Tibial artery (tissue), 4 donors: Measurements from ENCODE around the gene NPHP4.

Source experiments
- DNase-seq, 2 donors: peaks; one replicate each; pipeline ENCODE4 v3.0.0-alpha.2; 2019
- H3K27ac ChIP-seq, 2 donors: fragments of 200-600 bp; sonication (generic) in 1 of 2; 1 replicate in 1 of 2; 2 replicates in 1 of 2; pipeline ENCODE4 v1.5.1; 2018 to 2019; ENCODE audit warnings: mild to moderate bottlenecking in 1 of 2
- H3K27me3 ChIP-seq, 2 donors: fragments of 200-600 bp; sonication (generic) in 1 of 2; one replicate each; pipeline versions ENCODE4 v1.5.1 to v1.6.0; 2016 to 2019
- H3K36me3 ChIP-seq, 3 donors: fragments of 200-600 bp; sonication (generic) in 2 of 3; one replicate each; pipeline ENCODE4 v1.5.1; 2016 to 2019; ENCODE audit warnings: mild to moderate bottlenecking in 2 of 3
- H3K4me1 ChIP-seq, 4 donors: fragments of 200-600 bp; sonication (generic) in 2 of 4; 1 replicate in 3 of 4; 2 replicates in 1 of 4; pipeline ENCODE4 v1.5.1; 2016 to 2019
- H3K4me3 ChIP-seq, 2 donors: fragments of 200-600 bp; sonication (generic) in 1 of 2; 1 replicate in 1 of 2; 2 replicates in 1 of 2; pipeline ENCODE4 v1.5.1; 2018 to 2019; ENCODE audit warnings: mild to moderate bottlenecking in 2 of 2
- H3K9me3 ChIP-seq, 3 donors: fragments of 200-600 bp; sonication (generic) in 1 of 3; one replicate each; pipeline ENCODE4 v1.5.1; 2016 to 2019
- intact Hi-C: fragments of 100-400 bp; cut with DNase I; formaldehyde crosslinking; loops from one replicate; pipeline ENCODE4 v1.15.0; 2023; ENCODE audit warnings: low total_unique reads
- TF ChIP-seq, protein P1 (sequence below), 2 experiments: fragments of 200-600 bp in 1 of 2; fragments of 450-650 bp in 1 of 2; IDR thresholded peaks; one replicate each; pipeline ENCODE4 v1.5.1; 2017 to 2019; ENCODE audit warnings: antibody characterized with exemption in 2 of 2, mild to moderate bottlenecking in 1 of 2, moderate library complexity in 1 of 2

The NPHP4 gene

GRCh38 chr1:5837976-5838653 is 154.1 kb downstream of the NPHP4 start:
- Histone ChIP-seq H3K27me3 (peaks cover 0 to 31% of the 10 kb centered on the region in 2 donors), H3K4me3 (no peak overlapping the region), H3K27ac (no peak overlapping the region), H3K36me3 (no peaks in the 10 kb centered on the region), H3K4me1 (no peaks in the 10 kb centered on the region), H3K9me3 (no peaks in the 10 kb centered on the region)
- DNase-seq, result no peak
- intact Hi-C loops, result no loop called here
- TF ChIP-seq, protein P1, sequence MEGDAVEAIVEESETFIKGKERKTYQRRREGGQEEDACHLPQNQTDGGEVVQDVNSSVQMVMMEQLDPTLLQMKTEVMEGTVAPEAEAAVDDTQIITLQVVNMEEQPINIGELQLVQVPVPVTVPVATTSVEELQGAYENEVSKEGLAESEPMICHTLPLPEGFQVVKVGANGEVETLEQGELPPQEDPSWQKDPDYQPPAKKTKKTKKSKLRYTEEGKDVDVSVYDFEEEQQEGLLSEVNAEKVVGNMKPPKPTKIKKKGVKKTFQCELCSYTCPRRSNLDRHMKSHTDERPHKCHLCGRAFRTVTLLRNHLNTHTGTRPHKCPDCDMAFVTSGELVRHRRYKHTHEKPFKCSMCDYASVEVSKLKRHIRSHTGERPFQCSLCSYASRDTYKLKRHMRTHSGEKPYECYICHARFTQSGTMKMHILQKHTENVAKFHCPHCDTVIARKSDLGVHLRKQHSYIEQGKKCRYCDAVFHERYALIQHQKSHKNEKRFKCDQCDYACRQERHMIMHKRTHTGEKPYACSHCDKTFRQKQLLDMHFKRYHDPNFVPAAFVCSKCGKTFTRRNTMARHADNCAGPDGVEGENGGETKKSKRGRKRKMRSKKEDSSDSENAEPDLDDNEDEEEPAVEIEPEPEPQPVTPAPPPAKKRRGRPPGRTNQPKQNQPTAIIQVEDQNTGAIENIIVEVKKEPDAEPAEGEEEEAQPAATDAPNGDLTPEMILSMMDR (IDR thresholded peaks at IDR 0.05), result no peak

- intact Hi-C loops, result no loop called here
Measured at GRCh38 chr1:5836776-5837440, 155.3 kb downstream of the NPHP4 start.

DNA sequence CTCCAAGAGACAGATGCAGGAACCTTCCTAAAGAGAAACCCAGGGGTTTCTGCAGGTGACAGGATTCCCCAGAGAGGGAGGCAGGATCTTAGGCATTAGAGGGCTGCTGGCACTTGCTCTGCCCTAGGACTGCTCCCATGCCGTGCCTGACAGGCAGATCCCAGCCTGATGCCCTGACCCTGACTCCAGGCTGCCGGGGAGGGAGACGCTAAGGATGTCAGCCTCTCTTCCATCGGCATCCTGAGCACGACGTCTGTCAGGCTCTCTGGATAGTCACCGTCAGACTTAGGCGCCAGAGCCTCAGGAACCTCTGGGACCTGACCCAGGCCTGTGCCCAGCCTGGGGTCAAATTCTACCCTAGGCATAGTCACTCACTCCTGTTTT is 157.1 kb downstream of the NPHP4 start:
- H3K27ac ChIP-seq, result no peak overlapping the region
- no peak for DNase-seq
- no peaks in the 10 kb centered on the region for H3K9me3 ChIP-seq
- H3K36me3 ChIP-seq, result no peaks in the 10 kb centered on the region
- no peak overlapping the region for H3K4me3 ChIP-seq
- TF ChIP-seq, protein P1 (IDR thresholded peaks at IDR 0.05), result no peak
- peaks cover 0 to 45% of the 10 kb centered on the region in 2 donors for H3K27me3 ChIP-seq
- no peaks in the 10 kb centered on the region for H3K4me1 ChIP-seq
- intact Hi-C loops, result no loop called here

More at GRCh38 chr1:5836776-5837440, 155.3 kb downstream of the NPHP4 start:
- no peak for DNase-seq
- no peaks in the 10 kb centered on the region for H3K4me1 ChIP-seq
- H3K27ac ChIP-seq, result no peak overlapping the region
- TF ChIP-seq, protein P1 (IDR thresholded peaks at IDR 0.05), result no peak
- H3K36me3 ChIP-seq, result no peaks in the 10 kb centered on the region
- no peaks in the 10 kb centered on the region for H3K9me3 ChIP-seq
- no peak overlapping the region for H3K4me3 ChIP-seq
- peaks cover 0 to 40% of the 10 kb centered on the region in 2 donors for H3K27me3 ChIP-seq

- Histone ChIP-seq H3K4me3 (no peak overlapping the region), H3K36me3 (no peaks in the 10 kb centered on the region), H3K27ac (no peak overlapping the region), H3K4me1 (no peaks in the 10 kb centered on the region), H3K27me3 (peaks cover 0 to 45% of the 10 kb centered on the region in 2 donors), H3K9me3 (no peaks in the 10 kb centered on the region)
- TF ChIP-seq, protein P1 (IDR thresholded peaks at IDR 0.05), result no peak
- DNase-seq, result no peak
- intact Hi-C loops, result no loop called here
Measured at GRCh38 chr1:5834477-5835178, 157.6 kb downstream of the NPHP4 start.

GRCh38 chr1:5833911-5834310 is 158.3 kb downstream of the NPHP4 start:
- Histone ChIP-seq H3K4me3 (no peak overlapping the region), H3K4me1 (no peaks in the 10 kb centered on the region), H3K27me3 (peaks cover 0 to 45% of the 10 kb centered on the region in 2 donors), H3K27ac (no peak overlapping the region), H3K9me3 (no peaks in the 10 kb centered on the region), H3K36me3 (no peaks in the 10 kb centered on the region)
- intact Hi-C loops, result no loop called here
- TF ChIP-seq, protein P1 (IDR thresholded peaks at IDR 0.05), result no peak
- no peak for DNase-seq
